H4 (cell line): Measurements from ENCODE around the gene ALG10. TPM values are rescaled to one million over a fixed set of nuclear protein-coding genes. Genes with fewer than 3 reads are reported as not detected.
A peak's percentile ranks its signal among the peaks of the same experiment; 100 is the strongest.
"Not testable (repeated sequence)": the region's sequence is repeated elsewhere in the genome, so short reads cannot be mapped to it uniquely, and the experiment has no call there.

ENCODE experiments used
- DNase-seq: peaks from one replicate; pipeline ENCODE4 v3.0.0-alpha.2; 2015; ENCODE audit warnings: low spot score
- total RNA-seq: library from RNA; depleted of rRNA; stranded (reverse); fragments of >200 nt; shearing (Covaris generic); gene quantifications from 2 replicates; pipeline ENCODE4 v1.2.3, GENCODE V29; 2014; rRNA removed

Gene ALG10, protein sequence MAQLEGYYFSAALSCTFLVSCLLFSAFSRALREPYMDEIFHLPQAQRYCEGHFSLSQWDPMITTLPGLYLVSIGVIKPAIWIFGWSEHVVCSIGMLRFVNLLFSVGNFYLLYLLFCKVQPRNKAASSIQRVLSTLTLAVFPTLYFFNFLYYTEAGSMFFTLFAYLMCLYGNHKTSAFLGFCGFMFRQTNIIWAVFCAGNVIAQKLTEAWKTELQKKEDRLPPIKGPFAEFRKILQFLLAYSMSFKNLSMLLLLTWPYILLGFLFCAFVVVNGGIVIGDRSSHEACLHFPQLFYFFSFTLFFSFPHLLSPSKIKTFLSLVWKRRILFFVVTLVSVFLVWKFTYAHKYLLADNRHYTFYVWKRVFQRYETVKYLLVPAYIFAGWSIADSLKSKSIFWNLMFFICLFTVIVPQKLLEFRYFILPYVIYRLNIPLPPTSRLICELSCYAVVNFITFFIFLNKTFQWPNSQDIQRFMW
- 7.3 and 14.1 TPM in 2 replicates for total RNA-seq

DNA sequence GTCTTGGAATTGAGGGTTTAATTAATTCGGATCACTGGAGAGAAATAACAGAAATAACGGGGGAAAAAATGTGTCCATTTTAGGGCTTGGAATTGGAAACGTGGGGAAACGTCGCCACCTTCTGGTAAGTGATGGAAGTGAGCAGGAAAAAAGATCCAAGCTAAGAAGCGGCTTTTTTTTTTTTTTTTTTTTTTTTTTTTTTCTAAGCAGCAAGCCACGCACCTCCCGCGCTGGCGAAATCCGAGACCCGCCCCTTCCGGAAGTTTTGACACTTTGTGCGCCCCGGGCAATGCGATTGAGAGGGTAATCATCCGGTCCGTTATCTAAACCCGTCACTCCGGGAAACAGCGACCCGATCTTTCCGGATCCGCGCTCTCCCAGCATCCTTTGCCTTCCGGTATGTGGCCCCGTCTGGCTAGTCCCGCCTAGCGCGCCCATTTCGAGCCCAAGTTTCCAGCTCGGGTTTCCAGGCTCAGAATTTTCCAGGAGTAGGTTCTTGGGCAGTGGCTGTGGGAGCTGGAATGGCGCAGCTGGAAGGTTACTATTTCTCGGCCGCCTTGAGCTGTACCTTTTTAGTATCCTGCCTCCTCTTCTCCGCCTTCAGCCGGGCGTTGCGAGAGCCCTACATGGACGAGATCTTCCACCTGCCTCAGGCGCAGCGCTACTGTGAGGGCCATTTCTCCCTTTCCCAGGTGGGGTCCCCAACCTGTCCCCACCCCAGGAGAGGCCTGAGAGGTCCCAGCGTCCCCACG lies at the start of gene ALG10:
Gene ALG10, plus strand, starts transcription at position 418 of the 752 bp plus-strand sequence. Its CDS starts 104 bp downstream, at position 522.
- DNase-seq: peak; percentile 93

DNA sequence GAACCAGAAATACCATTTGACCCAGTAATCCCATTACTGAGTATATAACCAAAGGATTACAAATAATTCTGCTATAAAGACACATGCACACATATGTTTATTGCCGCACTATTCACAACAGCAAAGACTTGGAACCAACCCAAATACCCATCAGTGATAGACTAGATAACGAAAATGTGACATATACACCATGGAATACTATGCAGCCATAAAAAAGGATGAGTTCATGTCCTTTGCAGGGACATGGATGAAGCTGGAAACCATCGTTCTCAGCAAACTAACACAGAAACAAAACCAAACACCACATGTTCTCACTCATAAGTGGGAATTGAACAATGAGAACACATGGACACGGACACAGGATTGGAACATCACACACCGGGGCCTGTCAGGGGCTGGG lies 49.4 kb upstream of the ALG10 start:
- DNase-seq: not testable (repeated sequence)

DNA sequence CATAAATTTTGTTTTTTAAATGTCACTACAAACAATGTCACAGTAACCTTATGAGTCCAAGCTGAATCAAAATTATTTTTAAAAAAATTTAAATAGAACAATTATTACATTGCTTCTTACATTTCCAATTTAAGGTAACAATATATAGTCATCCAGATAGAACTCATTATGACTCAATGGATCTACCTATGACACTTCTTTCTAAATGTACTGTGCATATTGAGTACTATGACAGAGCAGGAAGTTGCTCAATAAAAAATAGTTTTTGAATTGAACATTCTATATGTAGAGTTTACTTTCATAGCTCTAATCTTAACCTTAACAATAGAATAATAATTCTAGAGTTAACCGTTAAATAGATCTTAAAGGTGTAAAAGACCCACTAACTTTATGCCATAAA lies 44.4 kb upstream of the ALG10 start:
- no peak for DNase-seq

DNA sequence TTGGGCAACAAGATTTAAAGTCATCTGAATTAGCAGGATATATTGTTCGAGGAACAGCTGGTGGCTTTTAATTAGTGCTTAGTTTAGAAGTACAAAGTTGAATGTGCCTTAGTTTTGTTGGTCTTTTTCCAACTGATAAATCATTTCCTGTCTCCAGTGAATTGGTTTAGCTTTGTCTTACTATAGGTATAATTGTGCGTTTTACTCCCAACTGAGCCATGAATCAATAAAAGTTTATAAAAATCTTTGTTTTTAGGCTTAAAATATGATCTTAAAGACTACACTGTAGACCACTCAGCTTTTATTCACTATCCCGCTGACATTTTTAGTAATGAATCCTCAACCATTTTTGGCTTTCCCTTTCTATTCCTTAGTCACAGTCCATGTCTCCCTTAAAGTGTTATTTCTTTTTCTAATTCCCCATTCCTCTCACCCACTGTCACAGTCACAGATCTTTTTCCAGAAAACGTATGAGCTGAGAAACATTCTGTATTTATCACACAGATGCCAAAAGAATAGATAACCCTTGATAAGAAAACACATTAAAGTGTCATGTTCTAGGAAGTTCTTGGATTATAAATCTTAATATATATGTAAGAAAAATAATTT lies 34.0 kb upstream of the ALG10 start:
- no peak for DNase-seq

DNA sequence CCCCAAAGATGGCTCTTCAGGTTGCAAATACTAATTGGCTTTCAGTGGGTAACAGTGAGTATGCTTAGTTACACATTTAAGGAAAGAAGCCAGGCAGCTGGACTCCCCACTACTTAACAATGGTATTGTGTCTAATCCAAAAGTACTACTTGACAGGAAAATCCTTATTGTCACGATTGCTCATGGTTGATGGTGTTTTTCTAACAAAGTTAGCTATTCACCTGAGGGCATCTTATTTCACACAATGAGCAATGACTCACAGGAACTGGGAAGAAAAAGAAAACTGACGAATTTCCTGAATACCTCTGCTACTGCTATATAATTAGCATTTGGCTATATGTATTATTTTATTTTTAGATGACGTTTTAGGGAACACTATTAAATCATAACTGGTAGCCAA lies 33.4 kb upstream of the ALG10 start:
- no peak for DNase-seq

DNA sequence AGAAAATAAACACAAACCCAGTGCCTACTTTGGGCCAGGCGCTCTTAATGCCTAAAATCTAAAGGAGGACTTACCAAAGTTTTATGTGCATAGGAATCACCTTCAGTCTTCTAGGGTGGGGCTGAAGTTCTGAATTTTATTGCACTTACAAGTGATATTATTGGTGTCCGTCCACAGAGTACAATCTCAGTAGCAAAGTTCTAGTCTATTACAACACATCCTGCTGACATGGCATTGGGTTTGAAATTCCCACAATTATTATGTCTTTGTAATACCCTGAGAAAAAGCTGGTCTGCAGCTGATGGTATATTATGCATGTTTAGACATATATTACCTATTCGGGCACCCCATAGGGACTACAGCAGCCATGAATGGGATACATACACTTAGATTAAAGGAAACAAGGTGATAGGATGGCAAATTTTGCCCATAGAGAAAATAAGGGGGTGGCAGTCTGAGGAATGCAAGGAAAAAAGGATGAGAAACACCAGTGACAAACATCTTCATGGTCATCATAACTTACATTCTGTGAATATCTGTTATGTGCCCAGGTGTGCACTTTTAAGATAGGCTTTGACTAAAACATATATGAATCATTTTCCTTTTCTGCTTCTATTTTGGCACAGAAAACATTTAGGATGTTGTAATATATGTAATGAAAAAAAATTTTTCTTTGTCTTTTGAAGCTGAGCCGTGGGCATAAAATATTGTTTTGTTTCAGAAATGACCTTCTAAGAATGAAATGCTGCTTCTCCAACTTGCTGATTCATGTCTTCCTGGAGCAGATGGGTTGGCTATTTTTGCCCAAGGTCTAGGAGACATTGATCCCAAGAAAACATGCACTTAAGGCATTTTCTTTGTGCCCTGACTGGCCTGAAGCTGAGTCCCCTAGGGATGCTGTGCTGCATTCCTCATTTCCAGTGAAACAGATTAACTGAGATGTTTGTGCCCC lies 27.2 kb upstream of the ALG10 start:
- DNase-seq: no peak

DNA sequence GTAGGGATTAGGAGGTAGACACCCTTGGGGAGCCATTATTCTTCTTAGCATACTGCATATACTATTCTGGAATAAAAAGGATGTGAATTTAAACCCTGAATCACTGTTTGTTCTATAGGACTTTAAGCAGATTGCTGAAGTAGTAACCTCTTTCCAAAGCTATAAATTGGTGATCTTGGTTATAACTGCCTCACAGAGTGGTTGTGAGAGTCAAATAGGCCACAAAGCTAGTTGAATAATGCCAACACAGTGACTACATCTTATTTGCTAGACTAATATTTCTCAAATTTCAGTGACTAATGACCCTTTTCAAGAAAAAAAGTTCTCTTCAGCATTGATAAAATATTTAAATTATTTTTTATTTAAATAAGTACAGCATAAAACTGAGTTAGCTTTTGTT lies 13.5 kb upstream of the ALG10 start:
- DNase-seq: not testable (repeated sequence)

DNA sequence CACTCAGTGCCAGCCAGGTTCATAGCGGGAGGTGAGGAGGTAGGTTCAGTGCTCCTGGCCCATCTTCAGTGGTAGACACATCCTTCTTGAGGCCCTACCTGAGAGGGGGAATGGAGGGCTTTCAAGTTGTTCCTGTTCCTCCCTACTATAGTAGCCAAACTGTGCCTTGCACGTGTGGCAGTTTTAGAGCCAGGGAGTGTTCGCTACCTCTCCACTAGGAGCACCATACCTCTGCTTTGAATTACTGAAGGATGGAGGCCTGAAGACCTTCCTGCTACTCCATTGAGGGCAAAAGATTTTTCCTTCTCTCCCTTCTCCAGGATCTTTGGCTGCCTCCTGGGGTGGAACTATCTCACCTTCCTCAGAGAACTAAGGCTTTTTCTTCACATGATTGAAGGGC lies 5.9 kb upstream of the ALG10 start:
- DNase-seq: no peak

DNA sequence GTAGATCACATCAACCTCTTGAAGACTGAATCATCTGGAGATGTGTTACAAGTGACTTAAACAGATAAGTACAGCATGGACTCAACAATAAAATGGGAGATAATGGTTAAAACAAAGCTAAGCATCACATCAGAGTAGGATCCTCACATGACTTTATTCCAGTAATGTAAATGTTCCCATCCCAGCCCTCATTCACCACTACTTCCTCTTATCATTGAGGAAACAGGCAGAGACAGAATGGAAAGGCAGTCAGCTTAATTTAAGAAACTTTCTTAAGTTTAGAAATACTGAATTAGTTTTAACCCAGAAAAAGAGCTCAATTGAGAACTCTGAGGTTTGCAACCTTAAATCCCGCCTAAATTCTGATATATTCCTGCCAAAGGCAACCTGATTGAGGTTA lies 1.2 kb upstream of the ALG10 start:
- DNase-seq: no peak

DNA sequence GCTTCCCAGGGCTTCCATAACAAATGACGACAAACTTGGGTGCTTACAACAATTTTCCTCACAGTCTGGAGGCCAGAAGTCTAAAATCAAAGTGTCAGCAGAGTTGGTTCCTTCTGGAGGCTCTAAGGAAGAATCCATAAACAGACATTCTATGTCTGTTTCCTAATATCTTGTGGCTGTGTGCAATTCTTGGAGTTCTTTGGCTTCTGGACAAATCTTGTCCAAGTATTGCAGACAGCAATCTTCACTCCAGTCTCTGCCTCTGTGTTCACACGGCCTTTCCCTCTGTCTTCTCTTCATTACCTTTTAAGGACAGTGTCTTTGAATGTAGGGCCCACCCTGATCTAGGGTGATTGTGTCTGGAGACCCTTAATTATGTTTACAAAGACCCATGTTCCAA lies 5.4 kb downstream of the ALG10 start:
- not testable (repeated sequence) for DNase-seq

DNA sequence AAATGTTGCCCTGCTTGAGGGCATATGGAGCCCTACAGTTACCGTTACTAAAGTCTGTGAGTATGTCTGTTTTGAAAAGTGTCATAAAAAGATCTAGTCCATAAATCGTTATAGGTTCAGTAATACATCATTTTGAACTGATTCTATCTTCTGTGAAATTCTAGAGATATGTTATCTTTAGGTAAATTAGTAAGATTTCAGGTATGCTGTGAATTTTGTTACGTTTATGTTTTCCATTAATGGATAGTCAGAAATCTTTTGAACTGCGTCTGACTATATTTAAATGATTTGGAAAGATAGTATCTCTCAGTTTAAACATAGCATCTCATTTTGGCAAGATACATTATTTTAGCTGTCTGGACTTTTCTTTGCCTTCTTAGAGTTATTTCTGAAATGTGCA lies 8.3 kb downstream of the ALG10 start:
- no peak for DNase-seq

DNA sequence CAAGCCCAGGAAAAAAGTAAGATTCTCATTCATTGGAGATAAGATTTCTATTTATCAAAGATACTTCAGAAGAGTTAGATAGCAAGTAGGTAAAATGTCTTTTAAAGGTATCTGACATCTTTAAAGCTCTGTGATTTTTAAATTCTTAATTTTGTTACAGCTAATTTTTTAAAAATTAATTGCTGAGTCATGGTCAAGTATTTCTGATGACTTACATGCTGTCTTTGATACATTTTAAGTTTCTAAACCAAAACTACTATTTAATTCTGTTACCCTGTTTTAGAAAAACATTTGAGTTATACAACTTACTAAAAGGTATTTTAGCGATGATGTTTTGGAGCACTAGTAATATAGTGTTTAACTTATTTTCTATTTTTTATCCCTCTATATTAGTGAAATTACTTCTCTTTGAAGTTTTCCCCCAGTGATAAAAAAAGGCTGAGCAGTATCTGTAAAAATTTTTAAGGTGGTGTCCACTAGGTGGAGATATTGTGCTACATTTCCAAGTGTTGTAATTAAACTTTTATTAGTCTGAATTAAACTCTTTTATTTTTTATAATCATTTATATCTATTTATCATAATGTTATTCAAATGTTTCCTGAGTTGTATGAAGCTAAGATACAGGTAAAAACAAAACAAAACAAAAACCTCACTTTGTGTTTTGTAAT lies 11.5 kb downstream of the ALG10 start:
- no peak for DNase-seq

DNA sequence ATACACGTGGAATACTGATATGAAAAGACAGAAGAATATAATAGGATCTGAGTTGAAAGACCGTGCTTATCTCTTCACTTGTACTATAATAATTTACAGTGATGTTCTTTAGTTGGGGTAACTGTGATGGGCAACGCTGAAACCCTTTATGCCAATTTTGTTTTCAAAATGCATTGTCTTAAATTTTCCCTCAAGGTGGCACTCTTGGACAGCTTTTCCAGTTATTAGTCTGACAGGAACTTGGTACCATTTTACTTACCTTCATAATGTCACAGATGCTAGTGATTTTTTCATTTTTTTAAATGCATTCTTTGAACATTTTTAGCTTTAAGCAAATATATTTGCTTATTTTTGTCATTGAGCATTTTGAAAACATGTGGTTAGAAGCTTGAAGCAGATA lies 16.1 kb downstream of the ALG10 start:
- not testable (repeated sequence) for DNase-seq

DNA sequence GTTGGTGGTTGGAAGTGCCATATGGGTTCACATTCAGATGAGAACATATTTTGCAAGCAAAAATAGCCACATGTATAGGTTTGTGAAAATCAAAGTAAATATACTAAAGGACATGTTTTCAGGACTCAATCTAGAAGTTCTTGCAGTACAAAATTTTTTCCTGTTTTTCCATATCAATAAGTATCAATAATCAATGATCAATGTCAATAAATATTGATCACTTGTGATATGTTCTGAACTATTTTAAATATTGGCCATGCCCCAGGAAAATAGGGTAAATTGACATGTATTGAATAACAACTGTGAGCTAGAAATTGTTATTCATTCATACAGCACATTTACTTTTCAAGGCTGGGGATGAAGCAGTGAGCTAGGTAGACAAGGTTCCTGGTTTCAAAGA lies 24.3 kb downstream of the ALG10 start:
- no peak for DNase-seq

DNA sequence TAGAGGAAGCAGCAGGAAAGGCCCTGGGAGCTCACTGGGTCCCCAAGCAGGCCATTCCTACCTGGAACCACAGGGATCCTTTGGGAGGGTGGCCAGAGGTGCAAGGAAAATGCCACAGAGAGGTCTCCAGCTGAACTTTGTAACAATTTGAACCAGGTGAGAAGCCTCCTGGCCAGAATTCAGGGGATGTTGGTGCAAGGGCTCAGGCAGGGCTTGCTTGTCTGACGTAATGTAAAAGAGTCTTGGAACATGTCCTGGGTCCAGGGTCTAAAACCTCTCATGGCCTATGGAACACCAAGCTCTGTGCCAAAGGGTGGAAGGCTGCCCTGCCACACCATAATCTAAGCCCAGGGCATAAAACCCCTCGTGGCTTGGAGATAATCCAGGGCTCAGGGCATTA lies 25.6 kb downstream of the ALG10 start:
- not testable (repeated sequence) for DNase-seq

DNA sequence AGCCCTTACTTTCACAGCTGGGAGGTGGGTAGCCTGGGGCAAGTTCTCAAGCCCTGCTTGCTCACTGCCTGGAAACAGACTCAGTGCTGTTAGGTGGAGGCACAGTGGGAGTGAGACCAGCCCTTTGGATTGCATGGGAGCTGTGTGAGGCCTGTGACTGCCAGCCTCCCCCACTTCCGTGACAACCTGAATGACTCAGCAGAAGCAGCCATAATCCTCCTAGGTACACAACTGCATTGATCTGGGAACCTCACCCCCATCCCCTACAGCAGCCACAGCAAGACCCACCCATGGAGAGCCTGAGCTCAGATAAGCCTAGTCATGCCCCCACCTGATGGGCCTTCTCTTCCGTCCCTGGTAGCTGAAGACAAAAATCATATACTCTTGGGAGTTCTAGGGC lies 26.4 kb downstream of the ALG10 start:
- DNase-seq: no peak

DNA sequence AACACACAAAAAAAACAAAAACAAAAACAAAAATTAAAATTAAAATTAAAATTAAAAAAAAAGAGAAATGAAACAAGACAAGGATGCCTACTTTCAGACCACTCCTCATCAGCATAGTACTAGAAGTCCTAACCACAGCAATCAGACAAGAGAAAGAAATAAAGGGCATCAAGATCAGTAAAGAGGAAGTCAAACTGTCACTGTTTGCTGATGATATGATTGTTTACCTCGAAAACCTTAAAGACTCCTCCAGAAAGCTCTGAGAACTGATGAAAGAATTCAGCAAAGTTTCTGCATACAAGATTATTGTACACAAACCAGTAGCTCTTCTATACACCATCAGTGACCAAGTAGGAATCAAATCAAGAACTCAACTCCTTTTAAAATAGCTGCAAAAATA lies 29.2 kb downstream of the ALG10 start:
- DNase-seq: no peak

DNA sequence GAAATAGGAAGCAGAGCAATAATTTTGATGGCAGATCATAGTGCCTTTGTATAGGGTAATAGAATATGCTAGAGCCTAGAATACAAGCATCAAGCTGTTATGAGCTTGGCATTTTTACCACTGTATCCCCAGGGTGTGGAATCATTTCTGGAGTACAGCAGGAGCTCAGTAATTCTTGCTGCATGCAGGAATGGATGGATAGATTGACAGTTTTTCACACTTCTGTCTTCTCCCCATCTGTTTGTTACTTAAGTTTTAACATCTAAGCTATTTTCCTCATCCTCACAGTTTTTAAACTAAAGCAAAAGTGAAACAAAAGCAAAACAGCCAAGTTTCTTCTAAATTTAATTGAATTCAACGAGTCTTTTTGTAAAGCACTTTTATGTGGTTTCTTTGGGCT lies 32.6 kb downstream of the ALG10 start:
- DNase-seq: no peak
